Activated CD8-positive, alpha-beta T cell treated with anti-CD3 and anti-CD28 coated beads, Interleukin-2, amount 10 ng/mL, durations not matched to agents 7 days and 5 days (primary cell): ENCODE measurements around the gene MX2. TPM values are rescaled to one million over a fixed set of nuclear protein-coding genes. Genes with fewer than 3 reads are reported as not detected.
"Not testable (repeated sequence)": the region's sequence is repeated elsewhere in the genome, so short reads cannot be mapped to it uniquely, and the experiment has no call there.

Source experiments
- ATAC-seq: fragments of 150-1000 bp; cut with Tn5 transposase; one replicate; pipeline ENCODE4 v1.10.0; 2021; ENCODE audit warnings: moderate library complexity
- CTCF ChIA-PET: fragments of 350-600 bp; sonication (Branson Sonifier 250); formaldehyde crosslinking; loops from one replicate; lab custom pipeline; 2021; ENCODE audit warnings: antibody characterized with exemption; lab: Charles Lee
- POLR2A ChIA-PET: fragments of 350-600 bp; sonication (Branson Sonifier 250); formaldehyde crosslinking; loops from one replicate; lab custom pipeline; 2021; ENCODE audit warnings: antibody characterized with exemption; lab: Charles Lee
- DNase-seq: peaks from one replicate; pipeline ENCODE4 v3.0.0-alpha.2; 2020
- H3K27ac Mint-ChIP-seq: one replicate; pipeline ENCODE4 v1.8.0; 2021; ENCODE audit warnings: mild to moderate bottlenecking, mixed read lengths
- H3K27me3 Mint-ChIP-seq: one replicate; pipeline ENCODE4 v1.8.0; 2021; ENCODE audit warnings: low read depth, mixed read lengths
- H3K36me3 Mint-ChIP-seq: one replicate; pipeline ENCODE4 v1.8.0; 2021; ENCODE audit warnings: low read depth, mixed read lengths
- H3K4me1 Mint-ChIP-seq: one replicate; pipeline ENCODE4 v1.8.0; 2021; ENCODE audit warnings: low read depth, mixed read lengths
- H3K4me3 Mint-ChIP-seq: one replicate; pipeline ENCODE4 v1.8.0; 2021; ENCODE audit warnings: mild to moderate bottlenecking, mixed read lengths
- H3K9me3 Mint-ChIP-seq: one replicate; pipeline ENCODE4 v1.8.0; 2022; ENCODE audit warnings: mixed read lengths; ENCODE audit not compliant: insufficient read depth
- total RNA-seq, 2 experiments: library from RNA; stranded (reverse); gene quantifications; one replicate each; pipeline ENCODE4 v1.2.3, GENCODE V29; 2021

MX2 gene
- total RNA-seq, 2 experiments from 2014 or later: 56.0 to 58.6 TPM

DNA sequence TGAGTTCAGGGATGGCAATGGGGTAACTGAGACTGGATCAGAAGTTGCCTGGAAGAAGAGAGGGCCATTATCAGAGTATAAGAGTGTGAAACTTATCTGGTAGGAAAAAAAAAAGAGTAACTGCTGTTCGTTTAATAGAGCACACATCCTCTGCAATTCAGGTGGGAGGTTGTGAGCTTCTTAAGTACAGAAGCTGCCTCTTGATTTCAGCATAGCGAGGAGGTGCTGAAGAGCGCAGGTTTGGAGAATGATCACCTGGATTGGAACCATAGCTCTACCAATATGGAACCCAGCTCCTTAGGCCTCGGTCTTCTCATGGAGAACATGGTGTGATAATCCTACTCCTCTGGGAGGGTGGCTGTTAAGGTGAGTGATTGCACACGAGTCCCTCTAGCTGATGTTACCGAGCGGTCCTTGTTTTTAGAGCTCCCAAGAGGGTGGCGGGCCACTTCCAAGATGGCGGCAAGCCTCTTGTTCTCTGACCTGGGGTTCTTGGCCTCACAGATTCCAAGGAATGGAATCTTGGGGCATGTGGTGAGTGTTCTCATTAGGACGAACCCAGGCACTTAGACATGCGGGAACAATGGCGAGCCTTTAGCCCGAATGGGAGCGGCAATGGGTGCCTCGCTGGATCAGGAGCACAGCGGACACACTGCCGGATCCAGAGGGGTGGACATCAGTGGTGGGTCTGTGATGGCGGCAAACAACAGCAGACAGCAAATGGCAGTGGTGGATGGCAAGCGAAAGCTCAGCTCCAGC is 60.9 kb downstream of the MX2 start:
- Mint-ChIP-seq H3K4me3 (no peak overlapping the region), H3K4me1 (peaks cover 77% of the 10 kb centered on the region), H3K27me3 (no peaks in the 10 kb centered on the region), H3K9me3 (no peaks in the 10 kb centered on the region), H3K27ac (peak overlapping the region; percentile 100), H3K36me3 (peaks cover 53% of the 10 kb centered on the region)
- ChIA-PET POLR2A (interaction anchor here (7.8 to 10.3 kb wide), 2 partner anchors 53 to 62 kb away, joined by 105 to 178 read pairs; partner anchors contain the start of gene MX2), CTCF (interaction anchor here (1.1 to 2.5 kb wide), 6 partner anchors 9 to 139 kb away, joined by 3 to 13 read pairs (median 4); no protein-coding TSS in a partner anchor)
- DNase-seq: no peak
- ATAC-seq: no peak

- Mint-ChIP-seq H3K4me1 (peaks cover 81% of the 10 kb centered on the region), H3K27ac (peak overlapping the region; percentile 100), H3K36me3 (peaks cover 55% of the 10 kb centered on the region)
- CTCF ChIA-PET: interaction anchor here (1.1 to 2.5 kb wide), 6 partner anchors 9 to 140 kb away, joined by 3 to 13 read pairs (median 4); no protein-coding TSS in a partner anchor
- POLR2A ChIA-PET: interaction anchor here (7.8 to 10.3 kb wide), 2 partner anchors 54 to 62 kb away, joined by 105 to 178 read pairs; partner anchors contain the start of gene MX2
- ATAC-seq, H3K4me3 Mint-ChIP-seq, H3K27me3 Mint-ChIP-seq, DNase-seq, H3K9me3 Mint-ChIP-seq: not testable (repeated sequence)
These were observed 61.4 kb downstream of the MX2 start for GRCh38 chr21:41423305-41423636.

GRCh38 chr21:41425588-41425953 is 63.7 kb downstream of the MX2 start:
- POLR2A ChIA-PET: interaction anchor here (0.6 to 10.3 kb wide), 20 partner anchors 8 to 763 kb away, joined by 3 to 178 read pairs (median 5); partner anchors contain the start of gene MX2
- ATAC-seq: no peak
- Mint-ChIP-seq H3K9me3 (no peaks in the 10 kb centered on the region), H3K27me3 (no peaks in the 10 kb centered on the region), H3K4me1 (peaks cover 84% of the 10 kb centered on the region), H3K4me3 (peak overlapping the region; percentile 94), H3K27ac (peak overlapping the region; percentile 100), H3K36me3 (peaks cover 74% of the 10 kb centered on the region)
- no peak for DNase-seq
- CTCF ChIA-PET: interaction anchor here (0.5 to 2.5 kb wide), 4 partner anchors 14 to 683 kb away, joined by 3 to 13 read pairs (median 4); no protein-coding TSS in a partner anchor

DNA sequence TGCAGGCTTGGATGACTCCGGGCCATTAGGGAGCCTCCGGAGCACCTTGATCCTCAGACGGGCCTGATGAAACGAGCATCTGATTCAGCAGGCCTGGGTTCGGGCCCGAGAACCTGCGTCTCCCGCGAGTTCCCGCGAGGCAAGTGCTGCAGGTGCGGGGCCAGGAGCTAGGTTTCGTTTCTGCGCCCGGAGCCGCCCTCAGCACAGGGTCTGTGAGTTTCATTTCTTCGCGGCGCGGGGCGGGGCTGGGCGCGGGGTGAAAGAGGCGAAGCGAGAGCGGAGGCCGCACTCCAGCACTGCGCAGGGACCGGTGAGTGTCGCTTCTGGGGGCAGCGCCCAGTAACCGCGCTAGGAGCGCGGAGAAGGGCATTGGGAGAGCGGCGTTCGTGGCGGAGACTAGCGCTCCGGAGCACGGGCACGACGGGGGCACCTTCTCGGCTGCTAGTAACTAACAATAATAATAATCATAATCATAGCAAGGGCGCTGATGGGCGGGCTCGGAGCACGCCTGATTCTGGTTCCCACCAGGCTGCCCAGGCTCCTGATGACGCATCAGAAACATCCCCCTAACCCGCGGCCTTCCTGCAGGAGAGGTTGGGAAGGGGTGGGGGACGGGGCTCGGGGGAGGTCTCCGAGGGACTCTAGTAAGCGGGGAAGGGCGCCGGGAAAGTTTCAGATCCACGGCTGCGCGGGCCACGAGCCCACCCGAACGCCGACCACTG is 64.3 kb downstream of the MX2 start, which contains the start of gene MX1:
TSS of gene MX1 (plus strand) at position 286 of the 722 bp plus-strand sequence. CDS start 5,832 bp downstream, outside the sequence.
- ChIA-PET POLR2A (interaction anchor here (0.6 to 10.3 kb wide), 22 partner anchors 9 to 763 kb away, joined by 3 to 178 read pairs (median 4); partner anchors contain the start of gene MX2), CTCF (interaction anchor here (0.5 to 1.9 kb wide), 4 partner anchors 14 to 682 kb away, joined by 3 to 8 read pairs (median 4); no protein-coding TSS in a partner anchor)
- H3K27me3 Mint-ChIP-seq: no peaks in the 10 kb centered on the region
- H3K9me3 Mint-ChIP-seq: no peaks in the 10 kb centered on the region
- ATAC-seq (peak; percentile 94), DNase-seq (peak; percentile 96)
- H3K4me1 Mint-ChIP-seq: peaks cover 83% of the 10 kb centered on the region
- peak within 1 kb of the TSS; percentile 100 for H3K27ac Mint-ChIP-seq
- peak within 1 kb of the TSS; percentile 94 for H3K4me3 Mint-ChIP-seq
- H3K36me3 Mint-ChIP-seq: peaks cover 77% of the 10 kb centered on the region

DNA sequence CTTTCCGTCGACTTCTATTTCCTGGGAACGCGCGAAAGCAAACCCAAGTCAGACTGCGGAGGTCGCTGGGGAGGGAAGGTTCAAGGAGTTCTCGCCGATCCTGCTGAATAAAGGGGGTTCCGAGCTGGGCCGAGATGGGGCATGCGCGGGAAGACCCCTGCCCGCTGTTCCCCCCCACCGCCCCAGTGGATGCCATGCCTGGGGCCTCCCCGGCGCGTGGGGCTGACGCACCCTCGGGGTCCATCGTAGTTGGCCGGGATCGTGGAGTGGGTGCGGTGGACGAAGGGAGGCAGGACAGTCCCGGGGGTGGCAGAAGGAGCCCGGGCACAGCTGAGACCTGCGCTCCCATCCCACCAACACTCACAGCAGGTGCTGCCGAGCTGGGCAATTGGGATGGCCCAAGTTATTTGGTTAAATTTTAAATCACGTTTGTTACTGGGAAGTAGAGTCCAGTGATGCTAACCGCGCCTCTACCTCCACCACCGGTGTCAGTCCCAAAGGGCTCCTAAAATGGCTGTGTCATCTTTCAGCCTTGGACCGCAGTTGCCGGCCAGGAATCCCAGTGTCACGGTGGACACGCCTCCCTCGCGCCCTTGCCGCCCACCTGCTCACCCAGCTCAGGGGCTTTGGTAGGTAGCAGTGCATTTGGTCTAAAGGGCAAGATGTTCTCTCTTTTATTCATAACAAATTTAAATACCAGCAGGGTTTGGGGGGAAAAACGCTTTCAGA is 65.0 kb downstream of the MX2 start:
- POLR2A ChIA-PET: interaction anchor here (0.7 to 10.3 kb wide), 11 partner anchors 8 to 144 kb away, joined by 3 to 178 read pairs (median 6); partner anchors contain the start of gene MX2
- ATAC-seq: peak; percentile 2
- CTCF ChIA-PET: interaction anchor here (1.1 to 1.9 kb wide), 2 partner anchors 15 to 143 kb away, joined by 4 to 8 read pairs; no protein-coding TSS in a partner anchor
- H3K9me3 Mint-ChIP-seq: no peaks in the 10 kb centered on the region
- no peaks in the 10 kb centered on the region for H3K27me3 Mint-ChIP-seq
- H3K4me1 Mint-ChIP-seq: peaks cover 81% of the 10 kb centered on the region
- peaks cover 80% of the 10 kb centered on the region for H3K36me3 Mint-ChIP-seq
- H3K4me3 Mint-ChIP-seq: peak overlapping the region; percentile 94
- H3K27ac Mint-ChIP-seq: peak overlapping the region; percentile 100
- no peak for DNase-seq

DNA sequence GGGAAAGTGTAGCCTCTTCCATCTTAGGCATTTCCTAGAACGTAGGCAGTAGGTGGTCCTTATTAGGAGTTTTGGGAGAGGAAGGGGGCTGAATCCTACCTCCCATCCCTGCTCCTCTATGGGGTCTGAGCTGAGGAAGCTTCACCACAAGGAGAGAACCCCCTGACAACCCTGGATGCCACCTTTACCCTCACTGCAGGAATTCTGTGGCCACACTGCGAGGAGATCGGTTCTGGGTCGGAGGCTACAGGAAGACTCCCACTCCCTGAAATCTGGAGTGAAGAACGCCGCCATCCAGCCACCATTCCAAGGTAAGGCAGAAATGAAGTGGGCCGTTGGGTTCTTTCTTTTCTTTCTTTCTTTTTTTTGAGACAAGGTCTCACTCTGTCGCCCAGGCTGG is 65.7 kb downstream of the MX2 start:
- Mint-ChIP-seq H3K4me1 (peaks cover 81% of the 10 kb centered on the region), H3K27ac (peak overlapping the region; percentile 100), H3K36me3 (peaks cover 80% of the 10 kb centered on the region), H3K9me3 (no peaks in the 10 kb centered on the region), H3K4me3 (peak overlapping the region; percentile 94), H3K27me3 (no peaks in the 10 kb centered on the region)
- POLR2A ChIA-PET: interaction anchor here (0.7 to 10.3 kb wide), 9 partner anchors 9 to 612 kb away, joined by 3 to 178 read pairs (median 8); partner anchors contain the start of gene MX2
- DNase-seq: no peak
- CTCF ChIA-PET: interaction anchor here (1.1 to 1.9 kb wide), 2 partner anchors 16 to 144 kb away, joined by 4 to 8 read pairs; no protein-coding TSS in a partner anchor
- no peak for ATAC-seq

- no peak for DNase-seq
- Mint-ChIP-seq H3K27me3 (no peaks in the 10 kb centered on the region), H3K4me3 (peak overlapping the region; percentile 94), H3K4me1 (peaks cover 81% of the 10 kb centered on the region), H3K27ac (peak overlapping the region; percentile 100), H3K9me3 (no peaks in the 10 kb centered on the region), H3K36me3 (peaks cover 82% of the 10 kb centered on the region)
- ATAC-seq: no peak
- POLR2A ChIA-PET: interaction anchor here (0.8 to 10.3 kb wide), 5 partner anchors 13 to 67 kb away, joined by 3 to 178 read pairs (median 8); partner anchors contain the start of gene MX2
- CTCF ChIA-PET: no interaction called here
These were observed 66.5 kb downstream of the MX2 start for GRCh38 chr21:41428311-41428710.

DNA sequence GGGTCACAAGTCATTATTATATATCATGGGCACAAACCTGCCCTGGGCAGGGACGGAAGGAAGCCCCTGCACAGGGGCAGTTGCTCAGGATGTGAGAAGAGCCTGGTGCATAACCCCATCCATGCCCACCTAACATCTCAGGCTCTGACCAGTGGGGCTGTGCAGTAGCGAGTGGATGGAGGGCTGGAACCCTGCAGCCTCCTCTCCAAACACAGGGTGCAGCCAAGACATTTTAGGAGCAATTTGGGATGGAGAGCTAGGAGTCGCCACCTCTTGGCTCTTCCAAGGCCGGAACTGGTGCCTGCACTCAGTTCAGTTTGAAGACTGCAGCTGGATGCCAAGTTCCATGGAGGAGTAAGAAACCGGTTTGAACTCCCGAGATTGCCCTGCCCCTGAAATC is 67.0 kb downstream of the MX2 start:
- no peak for ATAC-seq
- Mint-ChIP-seq H3K9me3 (no peaks in the 10 kb centered on the region), H3K4me1 (peaks cover 80% of the 10 kb centered on the region), H3K27ac (peak overlapping the region; percentile 100), H3K27me3 (no peaks in the 10 kb centered on the region), H3K36me3 (peaks cover 84% of the 10 kb centered on the region), H3K4me3 (peak overlapping the region; percentile 94)
- ChIA-PET CTCF (interaction anchor here (0.7 kb wide), 1 partner anchor 11 kb away, joined by 3 read pairs; no protein-coding TSS in a partner anchor), POLR2A (interaction anchor here (1.1 to 10.3 kb wide), 4 partner anchors 13 to 68 kb away, joined by 3 to 178 read pairs (median 54); partner anchors contain the start of gene MX2)
- no peak for DNase-seq

GRCh38 chr21:41429305-41429704 is 67.5 kb downstream of the MX2 start:
- ChIA-PET CTCF (interaction anchor here (0.7 to 1.4 kb wide), 2 partner anchors 11 to 146 kb away, joined by 3 to 4 read pairs; no protein-coding TSS in a partner anchor), POLR2A (interaction anchor here (1.1 to 10.3 kb wide), 4 partner anchors 12 to 68 kb away, joined by 3 to 178 read pairs (median 54); partner anchors contain the start of gene MX2)
- no peak for ATAC-seq
- H3K9me3 Mint-ChIP-seq: no peaks in the 10 kb centered on the region
- no peaks in the 10 kb centered on the region for H3K27me3 Mint-ChIP-seq
- H3K27ac Mint-ChIP-seq: peak overlapping the region; percentile 50
- peak overlapping the region; percentile 94 for H3K4me3 Mint-ChIP-seq
- H3K36me3 Mint-ChIP-seq: peaks cover 88% of the 10 kb centered on the region
- H3K4me1 Mint-ChIP-seq: peaks cover 78% of the 10 kb centered on the region
- DNase-seq: no peak

GRCh38 chr21:41429925-41430491 is 68.2 kb downstream of the MX2 start:
- H3K27me3 Mint-ChIP-seq: no peaks in the 10 kb centered on the region
- peaks cover 91% of the 10 kb centered on the region for H3K36me3 Mint-ChIP-seq
- H3K4me3 Mint-ChIP-seq: peak overlapping the region; percentile 94
- peaks cover 7% of the 10 kb centered on the region for H3K9me3 Mint-ChIP-seq
- H3K4me1 Mint-ChIP-seq: peaks cover 78% of the 10 kb centered on the region
- ATAC-seq (no peak), DNase-seq (no peak)
- ChIA-PET POLR2A (interaction anchor here (1.0 to 10.3 kb wide), 3 partner anchors 19 to 69 kb away, joined by 4 to 178 read pairs (median 4); partner anchors contain the start of gene MX2), CTCF (interaction anchor here (1.4 kb wide), 1 partner anchor 147 kb away, joined by 4 read pairs; no protein-coding TSS in a partner anchor)
- H3K27ac Mint-ChIP-seq: peak overlapping the region; percentile 23
